IMR-90 (cell line): ENCODE data around the gene OSBP2. TPM values are rescaled to one million over a fixed set of nuclear protein-coding genes. Genes with fewer than 3 reads are reported as not detected.

Source experiments
- ATAC-seq: fragments of 200-7000 bp; cut with Tn5 transposase; 2 replicates; pipeline ENCODE4 v1.9.1; 2020; ENCODE audit warnings: low read depth, mild to moderate bottlenecking, moderate library complexity
- BruUV-seq: library from RNA; stranded (reverse); fragments of 400-500 nt; replicated peaks from 2 replicates; lab custom pipeline; 2021; lab: Mats Ljungman, UMichigan
- CTCF ChIA-PET: fragments of 300-600 bp; formaldehyde crosslinking; extraction: SDS; loops from one replicate; lab custom pipeline; 2021; ENCODE audit warnings: antibody characterized with exemption; lab: Yijun Ruan, JAX
- POLR2A ChIA-PET: fragments of 300-600 bp; sonication (Branson Sonifier 250); formaldehyde crosslinking; loops from one replicate; lab custom pipeline; 2022; ENCODE audit warnings: antibody characterized with exemption; ENCODE audit not compliant: unreplicated experiment; lab: Charles Lee
- DNase-seq: peaks from one replicate; pipeline ENCODE4 v3.0.0; 2013
- H2AFZ ChIP-seq: replicated peaks from 2 replicates; pipeline ENCODE3; 2013; ENCODE audit warnings: low read length, mild to moderate bottlenecking; ENCODE audit not compliant: poor library complexity
- H2AK5ac ChIP-seq: 2 replicates; pipeline ENCODE4 v1.6.1; 2013; ENCODE audit warnings: low read depth, low read length, inconsistent platforms
- H2AK9ac ChIP-seq: replicated peaks from 2 replicates; pipeline ENCODE3; 2013; ENCODE audit warnings: mild to moderate bottlenecking, low read depth, low read length, moderate library complexity; ENCODE audit not compliant: poor library complexity
- H2BK120ac ChIP-seq: 2 replicates; pipeline ENCODE4 v1.6.1; 2013; ENCODE audit warnings: low read depth, low read length, inconsistent platforms
- H2BK15ac ChIP-seq: 3 replicates; pipeline ENCODE4 v1.6.1; 2013; ENCODE audit warnings: low read depth, low read length, inconsistent platforms
- H2BK20ac ChIP-seq: 2 replicates; pipeline ENCODE4 v1.6.1; 2013; ENCODE audit warnings: low read depth, mild to moderate bottlenecking, inconsistent platforms, low read length, moderate library complexity
- H2BK5ac ChIP-seq: 2 replicates; pipeline ENCODE4 v1.6.1; 2013; ENCODE audit warnings: mild to moderate bottlenecking, low read depth, low read length, inconsistent platforms; ENCODE audit not compliant: poor library complexity, severe bottlenecking
- H3K14ac ChIP-seq: replicated peaks from 2 replicates; pipeline ENCODE4 v1.6.1; 2013; ENCODE audit warnings: low read depth, low read length, inconsistent platforms
- H3K18ac ChIP-seq: 2 replicates; pipeline ENCODE4 v1.6.1; 2013; ENCODE audit warnings: low read depth, low read length, control low read depth
- H3K23ac ChIP-seq: 2 replicates; pipeline ENCODE4 v1.6.1; 2013; ENCODE audit warnings: low read depth, low read length, inconsistent platforms
- H3K27ac ChIP-seq: 2 replicates; pipeline ENCODE4 v1.5.1; 2013; ENCODE audit warnings: mild to moderate bottlenecking, control low read depth, low read length; ENCODE audit not compliant: insufficient read depth
- H3K27me3 ChIP-seq: 2 replicates; pipeline ENCODE4 v1.6.1; 2013; ENCODE audit warnings: low read length; ENCODE audit not compliant: control insufficient read depth, insufficient read depth
- H3K36me3 ChIP-seq: 2 replicates; pipeline ENCODE4 v1.6.1; 2013; ENCODE audit warnings: low read length, mixed read lengths; ENCODE audit not compliant: control insufficient read depth, insufficient read depth
- H3K4ac ChIP-seq: 2 replicates; pipeline ENCODE4 v1.6.1; 2013; ENCODE audit warnings: low read depth, low read length, inconsistent platforms
- H3K4me1 ChIP-seq: 2 replicates; pipeline ENCODE4 v1.6.1; 2013; ENCODE audit warnings: low read length, mixed read lengths; ENCODE audit not compliant: control insufficient read depth, insufficient read depth
- H3K4me2 ChIP-seq: 2 replicates; pipeline ENCODE4 v1.6.1; 2013; ENCODE audit warnings: low read depth, mild to moderate bottlenecking, control low read depth, low read length, moderate library complexity
- H3K4me3 ChIP-seq: 2 replicates; pipeline ENCODE4 v1.5.1; 2013; ENCODE audit warnings: low read depth, mild to moderate bottlenecking, control low read depth, low read length, moderate library complexity; ENCODE audit not compliant: insufficient read depth
- H3K56ac ChIP-seq: 2 replicates; pipeline ENCODE4 v1.6.1; 2013; ENCODE audit warnings: low read length, inconsistent platforms; ENCODE audit not compliant: insufficient read depth; ENCODE audit errors: extremely low read depth
- H3K79me1 ChIP-seq, 2 experiments: 2 replicates each; pipeline ENCODE4 v1.6.1; 2013; ENCODE audit warnings: low read length in 2 of 2, inconsistent platforms in 1 of 2, low read depth in 1 of 2
- H3K9ac ChIP-seq: 2 replicates; pipeline ENCODE4 v1.6.1; 2013; ENCODE audit warnings: low read depth, low read length, control low read depth
- H3K9me1 ChIP-seq: 2 replicates; pipeline ENCODE4 v1.6.1; 2013; ENCODE audit warnings: low read length, inconsistent platforms; ENCODE audit not compliant: insufficient read depth
- H3K9me3 ChIP-seq: 2 replicates; pipeline ENCODE4 v1.6.1; 2013; ENCODE audit warnings: low read length; ENCODE audit not compliant: control insufficient read depth, insufficient read depth
- H4K20me1 ChIP-seq: 2 replicates; pipeline ENCODE4 v1.6.1; 2013; ENCODE audit warnings: low read length, inconsistent platforms; ENCODE audit not compliant: insufficient read depth
- H4K5ac ChIP-seq: 2 replicates; pipeline ENCODE4 v1.6.1; 2013; ENCODE audit warnings: mild to moderate bottlenecking, low read depth, low read length, control low read depth
- H4K8ac ChIP-seq, 2 experiments: 2 replicates each; pipeline ENCODE4 v1.6.1; 2013; ENCODE audit warnings: low read depth in 2 of 2, low read length in 2 of 2, control low read depth in 1 of 2, inconsistent platforms in 1 of 2
- H4K91ac ChIP-seq: 2 replicates; pipeline ENCODE4 v1.6.1; 2013; ENCODE audit warnings: low read depth, low read length, inconsistent platforms; ENCODE audit not compliant: insufficient read depth
- BHLHE40 ChIP-seq: fragments of 150-350 bp; IDR thresholded peaks from 2 replicates; pipeline ENCODE4 v1.6.1; 2016; ENCODE audit warnings: mild to moderate bottlenecking, low read depth, low read length
- CEBPB ChIP-seq: IDR thresholded peaks from 2 replicates; pipeline ENCODE4 v1.6.1; 2012; ENCODE audit warnings: low read depth, low read length, improper control_type of control experiment
- CHD1 ChIP-seq: IDR thresholded peaks from 2 replicates; pipeline ENCODE4 v1.6.1; 2012; ENCODE audit warnings: low read depth, low read length, improper control_type of control experiment
- FOS ChIP-seq: fragments of 150-350 bp; IDR thresholded peaks from 2 replicates; pipeline ENCODE4 v1.6.1; 2016; ENCODE audit warnings: low read depth, low read length
- MAFK ChIP-seq: IDR thresholded peaks from 2 replicates; pipeline ENCODE4 v1.6.1; 2012; ENCODE audit warnings: low read depth, low read length, improper control_type of control experiment
- MAZ ChIP-seq: IDR thresholded peaks from 2 replicates; pipeline ENCODE4 v1.6.1; 2012; ENCODE audit warnings: low read depth, mild to moderate bottlenecking, low read length, improper control_type of control experiment, moderate library complexity, borderline replicate concordance
- MXI1 ChIP-seq: IDR thresholded peaks from 2 replicates; pipeline ENCODE4 v1.6.1; 2012; ENCODE audit warnings: low read depth, mild to moderate bottlenecking, low read length, moderate library complexity, borderline replicate concordance
- POLR2A ChIP-seq: IDR thresholded peaks from 2 replicates; pipeline ENCODE4 v1.6.1; 2012; ENCODE audit warnings: mild to moderate bottlenecking, low read depth, low read length
- RAD21 ChIP-seq: IDR thresholded peaks from 2 replicates; pipeline ENCODE4 v1.6.1; 2012; ENCODE audit warnings: low read length, improper control_type of control experiment
- RCOR1 ChIP-seq: IDR thresholded peaks from 2 replicates; pipeline ENCODE4 v1.6.1; 2012; ENCODE audit warnings: mild to moderate bottlenecking, low read length, improper control_type of control experiment; ENCODE audit not compliant: insufficient replicate concordance
- RFX5 ChIP-seq: IDR thresholded peaks from 2 replicates; pipeline ENCODE4 v1.8.0; 2012; ENCODE audit warnings: low read depth, mild to moderate bottlenecking, low read length, moderate library complexity
- SMC3 ChIP-seq: fragments of 150-350 bp; IDR thresholded peaks from 2 replicates; pipeline ENCODE4 v1.6.1; 2016; ENCODE audit warnings: low read depth, mild to moderate bottlenecking, antibody characterized with exemption, low read length, moderate library complexity
- whole genome bisulfite sequencing, 2 experiments: methylation state at CpG; one replicate each; pipeline versions ENCODE4 v1.1.5 to v1.1.7; 2013; ENCODE audit warnings: missing lambda C conversion rate in 2 of 2; ENCODE audit not compliant: insufficient read length in 1 of 2; ENCODE audit errors: extremely low coverage in 2 of 2; 5-methylcytosine and 5-hydroxymethylcytosine counted together
- dilution Hi-C: fragments of 300-500 bp; cut with HindIII; formaldehyde crosslinking; loops from one replicate; pipeline ENCODE4 v1.14.3; 2018; ENCODE audit warnings: low sequenced_read_pairs; ENCODE audit not compliant: unreplicated experiment
- in situ Hi-C: fragments of 300-500 bp; cut with MboI; formaldehyde crosslinking; loops from 3 replicates; pipeline ENCODE4 v1.14.3; 2019; ENCODE audit warnings: low sequenced_read_pairs, inconsistent platforms, mixed read lengths
- intact Hi-C: fragments of 100-400 bp; cut with micrococcal nuclease; formaldehyde crosslinking; loops from 2 replicates; pipeline ENCODE4 v1.10.0; 2022
- polyA plus RNA-seq, 3 experiments: library from polyadenylated mRNA; depleted of rRNA; stranded (reverse); fragments of >200 nt; gene quantifications; 2 replicates each; pipeline ENCODE4 v1.2.3, GENCODE V29; 2012; ENCODE audit warnings: low replicate concordance in 1 of 3
- total RNA-seq: library from RNA; depleted of rRNA; stranded (reverse); fragments of >200 nt; gene quantifications from 2 replicates; pipeline ENCODE4 v1.2.3, GENCODE V29; 2012
- TF ChIP-seq, protein P1 (sequence below): fragments of 150-350 bp; IDR thresholded peaks from 2 replicates; pipeline ENCODE4 v1.6.1; 2016; ENCODE audit warnings: low read depth, mild to moderate bottlenecking, low read length, moderate library complexity, borderline replicate concordance
- TF ChIP-seq, protein P2 (sequence below): fragments of 150-350 bp; IDR thresholded peaks from 2 replicates; pipeline ENCODE4 v1.6.1; 2017; ENCODE audit warnings: mild to moderate bottlenecking, antibody characterized with exemption, low read length, low read depth
- TF ChIP-seq, protein P3 (sequence below): conservative IDR thresholded peaks from 2 replicates; pipeline ENCODE4 v1.5.1; 2012; ENCODE audit warnings: mild to moderate bottlenecking, low read depth, low read length, improper control_type of control experiment

Gene OSBP2
- total and polyA plus RNA-seq, 2 of the 4 experiments (the other 2 are of a cell fraction): 1.8 to 2.2 TPM

DNA sequence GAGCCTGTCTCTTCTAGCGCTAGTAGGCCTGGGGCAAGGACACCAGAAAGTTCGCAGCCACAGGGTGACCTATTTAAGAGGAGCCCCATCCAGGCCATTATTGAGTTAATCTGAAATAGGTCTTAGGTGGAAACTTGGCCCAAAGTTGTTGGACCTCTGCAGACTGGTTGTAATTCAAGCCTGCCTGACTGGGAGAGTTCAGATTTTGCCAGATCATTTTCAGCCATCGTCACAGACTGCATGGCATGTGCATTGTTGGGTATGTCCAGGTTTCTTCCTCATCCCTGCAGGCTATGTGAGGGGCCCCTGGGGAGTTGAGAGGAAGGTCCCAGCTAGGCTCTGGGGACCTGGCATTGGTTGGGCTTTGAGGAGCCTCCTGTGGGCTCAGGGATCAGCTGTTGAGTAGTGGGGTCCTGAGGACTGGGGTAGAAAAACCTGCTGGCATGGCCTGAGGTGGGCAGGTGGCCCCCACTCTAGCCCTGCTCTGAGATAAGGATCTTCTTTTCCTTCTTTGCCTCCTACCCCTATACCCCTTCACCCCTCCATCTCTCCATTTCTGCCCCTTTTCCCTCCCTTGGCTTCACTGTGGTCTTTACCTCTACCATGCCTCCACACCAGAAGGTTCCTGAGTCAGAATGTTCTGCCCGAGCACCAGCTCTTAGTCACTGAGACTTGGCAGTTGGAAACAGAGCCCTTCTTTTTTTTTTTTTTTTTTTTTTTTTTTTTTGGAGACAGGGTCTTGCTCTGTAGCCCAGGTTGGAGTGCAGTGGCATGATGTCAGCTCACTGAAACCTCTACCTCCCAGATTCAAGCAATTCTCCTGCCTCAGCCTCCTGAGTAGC lies 161.2 kb downstream of the OSBP2 start:
- Histone ChIP-seq H2BK15ac (no peak overlapping the region), H2AK5ac (no peak overlapping the region), H3K18ac (no peak overlapping the region), H3K9ac (no peak overlapping the region), H3K27ac (no peak overlapping the region), H4K8ac (no peak overlapping the region), H2BK120ac (no peak overlapping the region), H3K4me1 (no peaks in the 10 kb centered on the region), H4K20me1 (no peaks in the 10 kb centered on the region), H4K5ac (no peak overlapping the region), H3K9me3 (peaks cover 2% of the 10 kb centered on the region; the same call in 1 of the 2 replicates), H2AFZ (no peak overlapping the region), H3K4me3 (no peak overlapping the region), H3K36me3 (no peaks in the 10 kb centered on the region), H3K14ac (no peak overlapping the region), H4K91ac (no peak overlapping the region), H3K23ac (no peak overlapping the region), H3K4me2 (no peak overlapping the region), H3K79me1 (no peaks in the 10 kb centered on the region), H3K56ac (no peak overlapping the region), H2BK5ac (no peak overlapping the region), H3K4ac (no peak overlapping the region), H3K27me3 (peaks cover 2% of the 10 kb centered on the region), H2BK20ac (no peak overlapping the region), H3K9me1 (no peaks in the 10 kb centered on the region; the same call in 1 of the 2 replicates), H2AK9ac (no peak overlapping the region)
- ChIA-PET POLR2A (no interaction called here), CTCF (interaction anchor here (0.6 kb wide), 1 partner anchor 231 kb away, joined by 3 read pairs; no protein-coding TSS in a partner anchor)
- intact Hi-C loops (no loop called here), dilution Hi-C loops (no loop called here), in situ Hi-C loops (no loop called here)
- DNase-seq (no peak), ATAC-seq (no peak)
- 100% methylated on average over 2 of the region's 4 CpGs; no CpG with 5 or more reads in 1 of the 2 experiments for WGBS, 2 experiments
- BruUV-seq: no TSS peak
- TF ChIP-seq RFX5 (no peak), POLR2A (no peak), SMC3 (no peak), CHD1 (no peak), RAD21 (no peak), RCOR1 (no peak), MAZ (no peak), MAFK (no peak), FOS (no peak), CEBPB (no peak), BHLHE40 (no peak), MXI1 (no peak)
- TF ChIP-seq, protein P1, sequence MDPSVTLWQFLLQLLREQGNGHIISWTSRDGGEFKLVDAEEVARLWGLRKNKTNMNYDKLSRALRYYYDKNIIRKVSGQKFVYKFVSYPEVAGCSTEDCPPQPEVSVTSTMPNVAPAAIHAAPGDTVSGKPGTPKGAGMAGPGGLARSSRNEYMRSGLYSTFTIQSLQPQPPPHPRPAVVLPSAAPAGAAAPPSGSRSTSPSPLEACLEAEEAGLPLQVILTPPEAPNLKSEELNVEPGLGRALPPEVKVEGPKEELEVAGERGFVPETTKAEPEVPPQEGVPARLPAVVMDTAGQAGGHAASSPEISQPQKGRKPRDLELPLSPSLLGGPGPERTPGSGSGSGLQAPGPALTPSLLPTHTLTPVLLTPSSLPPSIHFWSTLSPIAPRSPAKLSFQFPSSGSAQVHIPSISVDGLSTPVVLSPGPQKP: no peak
- TF ChIP-seq, protein P2, sequence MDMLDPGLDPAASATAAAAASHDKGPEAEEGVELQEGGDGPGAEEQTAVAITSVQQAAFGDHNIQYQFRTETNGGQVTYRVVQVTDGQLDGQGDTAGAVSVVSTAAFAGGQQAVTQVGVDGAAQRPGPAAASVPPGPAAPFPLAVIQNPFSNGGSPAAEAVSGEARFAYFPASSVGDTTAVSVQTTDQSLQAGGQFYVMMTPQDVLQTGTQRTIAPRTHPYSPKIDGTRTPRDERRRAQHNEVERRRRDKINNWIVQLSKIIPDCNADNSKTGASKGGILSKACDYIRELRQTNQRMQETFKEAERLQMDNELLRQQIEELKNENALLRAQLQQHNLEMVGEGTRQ: no peak
- TF ChIP-seq, protein P3, sequence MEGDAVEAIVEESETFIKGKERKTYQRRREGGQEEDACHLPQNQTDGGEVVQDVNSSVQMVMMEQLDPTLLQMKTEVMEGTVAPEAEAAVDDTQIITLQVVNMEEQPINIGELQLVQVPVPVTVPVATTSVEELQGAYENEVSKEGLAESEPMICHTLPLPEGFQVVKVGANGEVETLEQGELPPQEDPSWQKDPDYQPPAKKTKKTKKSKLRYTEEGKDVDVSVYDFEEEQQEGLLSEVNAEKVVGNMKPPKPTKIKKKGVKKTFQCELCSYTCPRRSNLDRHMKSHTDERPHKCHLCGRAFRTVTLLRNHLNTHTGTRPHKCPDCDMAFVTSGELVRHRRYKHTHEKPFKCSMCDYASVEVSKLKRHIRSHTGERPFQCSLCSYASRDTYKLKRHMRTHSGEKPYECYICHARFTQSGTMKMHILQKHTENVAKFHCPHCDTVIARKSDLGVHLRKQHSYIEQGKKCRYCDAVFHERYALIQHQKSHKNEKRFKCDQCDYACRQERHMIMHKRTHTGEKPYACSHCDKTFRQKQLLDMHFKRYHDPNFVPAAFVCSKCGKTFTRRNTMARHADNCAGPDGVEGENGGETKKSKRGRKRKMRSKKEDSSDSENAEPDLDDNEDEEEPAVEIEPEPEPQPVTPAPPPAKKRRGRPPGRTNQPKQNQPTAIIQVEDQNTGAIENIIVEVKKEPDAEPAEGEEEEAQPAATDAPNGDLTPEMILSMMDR: no peak
